H1 (cell line): ENCODE results near the gene ZNF462. TPM values are rescaled to one million over a fixed set of nuclear protein-coding genes. Genes with fewer than 3 reads are reported as not detected.

ENCODE experiments used
- CTCF ChIA-PET: fragments of 300-600 bp; sonication (Branson Sonifier 250); formaldehyde crosslinking; loops from one replicate; lab custom pipeline; 2021; ENCODE audit not compliant: partially characterized antibody; lab: Charles Lee
- POLR2A ChIA-PET: fragments of 300-600 bp; sonication (Branson Sonifier 250); formaldehyde crosslinking; loops from one replicate; lab custom pipeline; 2021; ENCODE audit warnings: inconsistent platforms; ENCODE audit not compliant: partially characterized antibody; lab: Charles Lee
- DNase-seq, 2 experiments: peaks; one replicate each; pipeline versions ENCODE4 v3.0.0 to v3.0.0-alpha.2; 2010 to 2022; ENCODE audit warnings: low spot score in 2 of 2, low read depth in 1 of 2, mixed read lengths in 1 of 2
- FAIRE-seq: peaks from 2 replicates; lab custom pipeline; 2011; peaks lifted over from hg19 to GRCh38; lab: Jason Lieb, UNC
- H2AFZ ChIP-seq: 2 replicates; pipeline ENCODE4 v1.8.1; 2012; ENCODE audit warnings: low read length, inconsistent platforms
- H2AK5ac ChIP-seq: 2 replicates; pipeline ENCODE4 v1.6.1; 2013; ENCODE audit warnings: low read depth, low read length
- H2BK120ac ChIP-seq: replicated peaks from 2 replicates; pipeline ENCODE3; 2013; ENCODE audit warnings: low read depth, low read length, inconsistent platforms
- H2BK12ac ChIP-seq: 2 replicates; pipeline ENCODE4 v1.6.1; 2013; ENCODE audit warnings: low read depth, low read length
- H2BK15ac ChIP-seq: 2 replicates; pipeline ENCODE4 v1.6.1; 2013; ENCODE audit warnings: low read length
- H2BK20ac ChIP-seq: 2 replicates; pipeline ENCODE4 v1.6.1; 2013; ENCODE audit warnings: low read length
- H2BK5ac ChIP-seq: 2 replicates; pipeline ENCODE4 v1.6.1; 2013; ENCODE audit warnings: low read depth, low read length
- H3K14ac ChIP-seq: 2 replicates; pipeline ENCODE4 v1.6.1; 2013; ENCODE audit warnings: inconsistent platforms; ENCODE audit not compliant: insufficient read length
- H3K18ac ChIP-seq: 2 replicates; pipeline ENCODE4 v1.6.1; 2013; ENCODE audit warnings: low read length; ENCODE audit errors: extremely low read depth
- H3K23ac ChIP-seq: 2 replicates; pipeline ENCODE4 v1.6.1; 2013; ENCODE audit warnings: inconsistent platforms; ENCODE audit not compliant: insufficient read length
- H3K23me2 ChIP-seq: 2 replicates; pipeline ENCODE4 v1.6.1; 2013; ENCODE audit warnings: low read depth, low read length
- H3K27ac ChIP-seq: 2 replicates; pipeline ENCODE4 v1.6.1; 2011; ENCODE audit warnings: low read depth, low read length, inconsistent platforms
- H3K27me3 ChIP-seq, 4 experiments: replicated peaks in 1 of 4; 1 replicate in 1 of 4; 2 replicates in 3 of 4; pipeline versions ENCODE4 v1.6.1 to v1.8.1; 2011 to 2013; ENCODE audit warnings: low read length in 3 of 4, mild to moderate bottlenecking in 3 of 4, inconsistent platforms in 2 of 4, mixed read lengths in 2 of 4, moderate library complexity in 1 of 4; ENCODE audit not compliant: control insufficient read depth in 3 of 4, insufficient read depth in 3 of 4; ENCODE audit errors: extremely low read depth in 1 of 4
- H3K36me3 ChIP-seq, 4 experiments: 2 replicates each; pipeline versions ENCODE4 v1.6.1 to v1.8.1; 2011 to 2013; ENCODE audit warnings: mild to moderate bottlenecking in 4 of 4, low read length in 3 of 4, moderate library complexity in 2 of 4, control low read depth in 1 of 4, inconsistent platforms in 1 of 4; ENCODE audit not compliant: insufficient read depth in 4 of 4, control insufficient read depth in 2 of 4
- H3K4ac ChIP-seq: replicated peaks from 2 replicates; pipeline ENCODE3; 2013; ENCODE audit warnings: low read length, low read depth, mixed read lengths, inconsistent platforms; ENCODE audit not compliant: insufficient read length
- H3K4me1 ChIP-seq, 4 experiments: replicated peaks in 1 of 4; 1 replicate in 1 of 4; 2 replicates in 3 of 4; pipeline versions ENCODE4 v1.6.1 to v1.8.1; 2011 to 2013; ENCODE audit warnings: low read length in 3 of 4, inconsistent platforms in 2 of 4, mixed read lengths in 1 of 4; ENCODE audit not compliant: insufficient read depth in 4 of 4, control insufficient read depth in 3 of 4
- H3K4me2 ChIP-seq, 2 experiments: 2 replicates each; pipeline versions ENCODE4 v1.6.1 to v1.8.1; 2011 to 2013; ENCODE audit warnings: low read depth in 2 of 2, low read length in 2 of 2, control low read depth in 1 of 2, inconsistent platforms in 1 of 2, mild to moderate bottlenecking in 1 of 2; ENCODE audit not compliant: insufficient read depth in 1 of 2
- H3K4me3 ChIP-seq, 4 experiments: fragments of 200-600, 300-600 bp in 1 of 4; sonication (generic), shearing (Covaris generic), sonication (Bioruptor Twin) in 1 of 4; 2 replicates each; pipeline versions ENCODE4 v1.5.1 to v1.8.1; 2011 to 2016; ENCODE audit warnings: low read length in 4 of 4, low read depth in 3 of 4, control low read depth in 2 of 4, inconsistent platforms in 2 of 4, mild to moderate bottlenecking in 2 of 4, mixed read lengths in 1 of 4, moderate library complexity in 1 of 4; ENCODE audit not compliant: insufficient read depth in 2 of 4; ENCODE audit errors: extremely low read depth in 1 of 4
- H3K56ac ChIP-seq: replicated peaks from 2 replicates; pipeline ENCODE3; 2013; ENCODE audit warnings: low read depth, mild to moderate bottlenecking, mixed read lengths, low read length, inconsistent platforms; ENCODE audit not compliant: insufficient read length
- H3K79me1 ChIP-seq: 2 replicates; pipeline ENCODE4 v1.6.1; 2013; ENCODE audit warnings: low read depth, low read length, control low read depth
- H3K79me2 ChIP-seq, 2 experiments: 2 replicates each; pipeline versions ENCODE4 v1.6.1 to v1.8.1; 2012 to 2013; ENCODE audit warnings: low read length in 2 of 2, mild to moderate bottlenecking in 2 of 2, inconsistent platforms in 1 of 2; ENCODE audit not compliant: insufficient read depth in 2 of 2, control insufficient read depth in 1 of 2
- H3K9ac ChIP-seq, 4 experiments: replicated peaks in 1 of 4; 1 replicate in 1 of 4; 2 replicates in 3 of 4; pipeline versions ENCODE4 v1.6.1 to v1.8.1; 2011 to 2013; ENCODE audit warnings: low read depth in 3 of 4, low read length in 3 of 4, control low read depth in 2 of 4, mild to moderate bottlenecking in 2 of 4, moderate library complexity in 2 of 4, inconsistent platforms in 1 of 4; ENCODE audit errors: extremely low read depth in 1 of 4
- H3K9me3 ChIP-seq, 2 experiments: 2 replicates each; pipeline versions ENCODE4 v1.6.1 to v1.8.1; 2012 to 2013; ENCODE audit warnings: mild to moderate bottlenecking in 2 of 2, moderate library complexity in 2 of 2, control low read depth in 1 of 2, inconsistent platforms in 1 of 2, low read depth in 1 of 2, low read length in 1 of 2, mixed read lengths in 1 of 2; ENCODE audit not compliant: insufficient read depth in 2 of 2
- H4K20me1 ChIP-seq, 2 experiments: replicated peaks in 1 of 2; 2 replicates each; pipeline versions ENCODE3 to v1.8.1; 2011 to 2013; ENCODE audit warnings: inconsistent platforms in 2 of 2, low read length in 2 of 2, mild to moderate bottlenecking in 1 of 2; ENCODE audit not compliant: insufficient read depth in 2 of 2, control insufficient read depth in 1 of 2
- H4K5ac ChIP-seq: 2 replicates; pipeline ENCODE4 v1.6.1; 2013; ENCODE audit warnings: low read length, low read depth, mixed read lengths, inconsistent platforms; ENCODE audit not compliant: insufficient read length
- H4K8ac ChIP-seq: 2 replicates; pipeline ENCODE4 v1.8.0; 2013; ENCODE audit warnings: mild to moderate bottlenecking, moderate library complexity, low read length, inconsistent platforms; ENCODE audit not compliant: insufficient read depth; ENCODE audit errors: extremely low read depth
- H4K91ac ChIP-seq: replicated peaks from 2 replicates; pipeline ENCODE3; 2013; ENCODE audit warnings: low read length, mixed read lengths, inconsistent platforms; ENCODE audit not compliant: insufficient read length
- CHD1 ChIP-seq: IDR thresholded peaks from 2 replicates; pipeline ENCODE4 v1.6.1; 2012; ENCODE audit warnings: low read depth, low read length, improper control_type of control experiment
- CHD2 ChIP-seq: IDR thresholded peaks from 2 replicates; pipeline ENCODE4 v1.6.1; 2012; ENCODE audit warnings: low read length, improper control_type of control experiment
- EP300 ChIP-seq, 2 experiments: IDR thresholded peaks; 1 replicate in 1 of 2; 2 replicates in 1 of 2; pipeline ENCODE4 v1.6.1; 2011 to 2012; ENCODE audit warnings: low read depth in 2 of 2, low read length in 2 of 2, mild to moderate bottlenecking in 2 of 2, borderline replicate concordance in 1 of 2, inconsistent platforms in 1 of 2, moderate library complexity in 1 of 2
- HDAC2 ChIP-seq, 2 experiments: fragments of 300-600 bp in 1 of 2; sonication (generic) in 1 of 2; IDR thresholded peaks; 2 replicates each; pipeline ENCODE4 v1.6.1; 2011 to 2012; ENCODE audit warnings: low read depth in 2 of 2, low read length in 2 of 2, mild to moderate bottlenecking in 2 of 2, moderate library complexity in 2 of 2, borderline replicate concordance in 1 of 2, inconsistent platforms in 1 of 2
- KDM4A ChIP-seq: IDR thresholded peaks from one replicate; pipeline ENCODE4 v1.7.1; 2012; ENCODE audit warnings: low read depth, mild to moderate bottlenecking, moderate library complexity, low read length, inconsistent platforms; ENCODE audit not compliant: severe bottlenecking
- RXRA ChIP-seq: IDR thresholded peaks from 2 replicates; pipeline ENCODE4 v1.6.1; 2011; ENCODE audit warnings: low read depth, mild to moderate bottlenecking, low read length, moderate library complexity; ENCODE audit not compliant: insufficient read depth
- SIN3A ChIP-seq, 2 experiments: IDR thresholded peaks in 1 of 2; conservative IDR thresholded peaks in 1 of 2; 2 replicates each; pipeline ENCODE4 v1.6.1; 2011 to 2012; ENCODE audit warnings: low read length in 2 of 2, improper control_type of control experiment in 1 of 2, low read depth in 1 of 2, mild to moderate bottlenecking in 1 of 2
- SIX5 ChIP-seq: IDR thresholded peaks from 2 replicates; pipeline ENCODE4 v1.6.1; 2011; ENCODE audit warnings: mild to moderate bottlenecking, low read depth, low read length
- WGBS, 2 experiments: shearing (Covaris generic) in 1 of 2; methylation state at CpG; one replicate each; pipeline versions ENCODE4 v1.1.6 to v1.1.7; 2013 to 2015; ENCODE audit warnings: low lambda C conversion rate in 2 of 2, mixed read lengths in 2 of 2, inconsistent platforms in 1 of 2, low coverage in 1 of 2, missing lambda C conversion rate in 1 of 2; ENCODE audit not compliant: insufficient replicate concordance in 2 of 2, insufficient coverage in 1 of 2, insufficient read length in 1 of 2; ENCODE audit errors: extremely low coverage in 1 of 2, missing lambda C conversion rate in 1 of 2; 5-methylcytosine and 5-hydroxymethylcytosine counted together
- polyA plus RNA-seq, 7 experiments: library from polyadenylated mRNA; depleted of rRNA in 3 of 7; stranded (reverse) in 5 of 7; unstranded in 2 of 7; fragments of >200 nt in 5 of 7; fragments of 200-250 nt in 2 of 7; gene quantifications; 1 replicate in 5 of 7; 2 replicates in 1 of 7; 4 replicates in 1 of 7; pipeline versions ENCODE4 v1.2.1 to v1.2.3, GENCODE V29; 2011 to 2013; ENCODE audit warnings: missing spikeins in 2 of 7, mixed read lengths in 2 of 7
- total RNA-seq: library from RNA; stranded (reverse); fragmentation: NEBNext Ultra II Directional; extraction: Animal tissue kit (Norgen Biotek cat#: 25700); gene quantifications from 2 replicates; pipeline ENCODE4 v1.2.1, GENCODE V29; 2021

Gene ZNF462
- total and polyA plus RNA-seq, 2 of the 8 experiments (the other 6 are each of a cell fraction or from before 2014, with no cell fraction given), result 30.0 to 163 TPM

GRCh38 chr9:107008011-107008410 lies 145.0 kb downstream of the ZNF462 start:
- 96% methylated on average over 3 of the region's 3 CpGs; no CpG with 5 or more reads in 1 of the 2 experiments for WGBS, 2 experiments
- DNase-seq (no peak), FAIRE-seq (no peak)
- Histone ChIP-seq H3K79me1 (no peaks in the 10 kb centered on the region; the same call in 1 of the 2 replicates), H3K9ac (no peak overlapping the region), H3K4ac (no peak overlapping the region), H3K79me2 (peaks cover 0 to 23% of the 10 kb centered on the region in 2 experiments; a peak in 2 of 4 replicates), H3K4me3 (no peak overlapping the region), H4K20me1 (peaks cover 0 to 2% of the 10 kb centered on the region in 2 experiments), H3K4me2 (no peak overlapping the region), H3K27ac (no peak overlapping the region; the same call in 1 of the 2 replicates), H2BK120ac (no peak overlapping the region), H3K18ac (no peak overlapping the region), H4K8ac (no peak overlapping the region), H3K56ac (no peak overlapping the region), H3K27me3 (no peaks in the 10 kb centered on the region), H2AK5ac (no peak overlapping the region), H3K23ac (no peak overlapping the region), H3K9me3 (no peaks in the 10 kb centered on the region), H2BK15ac (no peak overlapping the region), H3K36me3 (peaks cover 10 to 76% (median 47%) of the 10 kb centered on the region in 4 experiments), H2BK5ac (no peak overlapping the region), H3K4me1 (peaks cover 0 to 8% (median 3%) of the 10 kb centered on the region in 4 experiments; a peak in 2 of 7 replicates), H4K5ac (no peak overlapping the region), H2BK20ac (no peak overlapping the region), H3K14ac (no peak overlapping the region), H3K23me2 (no peaks in the 10 kb centered on the region), H2BK12ac (no peak overlapping the region), H4K91ac (no peak overlapping the region), H2AFZ (no peak overlapping the region)
- POLR2A ChIA-PET, result interaction anchor here (1.0 kb wide), 1 partner anchor 9 kb away, joined by 3 read pairs; no protein-coding TSS in a partner anchor
- TF ChIP-seq SIX5 (no peak), HDAC2 (IDR thresholded peaks at IDR 0.05; ENCODE audit: borderline replicate concordance in 1 of 2, low read depth in 2 of 2, low read length in 2 of 2) (no peak), CHD1 (no peak), EP300 (IDR thresholded peaks at IDR 0.05; ENCODE audit: borderline replicate concordance in 1 of 2, low read depth in 2 of 2, low read length in 2 of 2) (no peak), RXRA (no peak), KDM4A (no peak), SIN3A (conservative IDR thresholded peaks at IDR 0.05 in 1 of 2, IDR thresholded peaks at IDR 0.05 in 1 of 2; ENCODE audit: low read depth in 1 of 2, low read length in 2 of 2) (no peak), CHD2 (no peak)
- CTCF ChIA-PET, result no interaction called here
